GM23338 (cell line): ENCODE results near the gene CBS. TPM values are rescaled to one million over a fixed set of nuclear protein-coding genes. Genes with fewer than 3 reads are reported as not detected.

ENCODE experiments used
- ATAC-seq: fragments of 200-7000 bp; cut with Tn5 transposase; 3 replicates; pipeline ENCODE4 v1.9.1; 2020
- DNase-seq: peaks from one replicate; pipeline ENCODE4 v3.0.0-alpha.2; 2015; ENCODE audit warnings: low spot score
- H2AFZ ChIP-seq: fragments of 200-600 bp; sonication (generic); 2 replicates; pipeline ENCODE4 v1.8.0; 2016; ENCODE audit warnings: antibody characterized with exemption, mild to moderate bottlenecking, moderate library complexity
- H3F3A ChIP-seq: fragments of 200-600 bp; sonication (generic); replicated peaks from 2 replicates; pipeline ENCODE4 v1.8.0; 2017; ENCODE audit warnings: antibody characterized with exemption, mixed run types, low read depth
- H3K27ac ChIP-seq: fragments of 200-600 bp; sonication (generic); 2 replicates; pipeline ENCODE4 v1.6.1; 2016; ENCODE audit warnings: low read depth
- H3K27me3 ChIP-seq: fragments of 200-600 bp; sonication (generic); 2 replicates; pipeline ENCODE4 v1.8.0; 2016; ENCODE audit warnings: mild to moderate bottlenecking, mixed run types, moderate library complexity; ENCODE audit not compliant: insufficient read depth
- H3K36me3 ChIP-seq: fragments of 200-600 bp; sonication (generic); 2 replicates; pipeline ENCODE4 v1.8.0; 2016; ENCODE audit warnings: mild to moderate bottlenecking; ENCODE audit not compliant: insufficient read depth
- H3K4me1 ChIP-seq: fragments of 200-600 bp; sonication (generic); 2 replicates; pipeline ENCODE4 v1.8.0; 2016; ENCODE audit warnings: mild to moderate bottlenecking, moderate library complexity; ENCODE audit not compliant: insufficient read depth
- H3K4me2 ChIP-seq: fragments of 200-600 bp; sonication (generic); 2 replicates; pipeline ENCODE4 v1.7.1; 2017; ENCODE audit warnings: mixed run types
- H3K4me3 ChIP-seq: fragments of 200-600 bp; sonication (generic); 2 replicates; pipeline ENCODE4 v1.6.1; 2016; ENCODE audit warnings: mixed run types
- H3K79me2 ChIP-seq: fragments of 200-600 bp; sonication (generic); replicated peaks from 2 replicates; pipeline ENCODE4 v1.8.0; 2017; ENCODE audit warnings: mild to moderate bottlenecking; ENCODE audit not compliant: insufficient read depth
- H3K9me2 ChIP-seq: fragments of 200-600 bp; sonication (generic); 2 replicates; pipeline ENCODE4 v1.8.0; 2017; ENCODE audit not compliant: insufficient read depth
- H4K20me1 ChIP-seq: fragments of 200-600 bp; sonication (generic); replicated peaks from 2 replicates; pipeline ENCODE4 v1.8.0; 2017; ENCODE audit warnings: mild to moderate bottlenecking; ENCODE audit not compliant: insufficient read depth
- H3K27ac Mint-ChIP-seq: 2 replicates; pipeline ENCODE4 v1.8.0; 2020; ENCODE audit warnings: inconsistent platforms, mild to moderate bottlenecking, moderate library complexity, mixed read lengths
- H3K27me3 Mint-ChIP-seq: 3 replicates; pipeline ENCODE4 v1.8.0; 2022; ENCODE audit warnings: low read depth, mild to moderate bottlenecking, moderate library complexity, mixed read lengths, inconsistent platforms; ENCODE audit not compliant: insufficient read depth, poor library complexity
- H3K36me3 Mint-ChIP-seq: 3 replicates; pipeline ENCODE4 v1.8.0; 2021; ENCODE audit warnings: low read depth, mild to moderate bottlenecking, inconsistent platforms, moderate library complexity, mixed read lengths
- H3K4me1 Mint-ChIP-seq: 3 replicates; pipeline ENCODE4 v1.8.0; 2020; ENCODE audit warnings: mild to moderate bottlenecking, inconsistent platforms, mixed read lengths
- H3K4me3 Mint-ChIP-seq: 3 replicates; pipeline ENCODE4 v1.8.0; 2021; ENCODE audit warnings: moderate library complexity, mild to moderate bottlenecking, inconsistent platforms, mixed read lengths
- H3K9me3 Mint-ChIP-seq: 3 replicates; pipeline ENCODE4 v1.8.0; 2020; ENCODE audit warnings: moderate library complexity, mild to moderate bottlenecking, inconsistent platforms, mixed read lengths
- CREB1 ChIP-seq: fragments of 250-450 bp; sonication (Bioruptor Pico); IDR thresholded peaks from 2 replicates; pipeline ENCODE4 v1.5.0; 2020; ENCODE audit warnings: low read depth, mild to moderate bottlenecking, moderate library complexity
- CTCF ChIP-seq, 2 experiments: fragments of 200-600 bp in 1 of 2; sonication (generic) in 1 of 2; conservative IDR thresholded peaks; 2 replicates each; pipeline versions ENCODE4 v1.5.1 to v1.6.1; 2016 to 2017; ENCODE audit warnings: antibody characterized with exemption in 2 of 2, low read depth in 2 of 2, mild to moderate bottlenecking in 2 of 2, moderate library complexity in 1 of 2
- ETS1 ChIP-seq: IDR thresholded peaks from 2 replicates; pipeline ENCODE4 v1.6.1; 2016; ENCODE audit warnings: antibody characterized with exemption
- EZH2 ChIP-seq: fragments of 200-600 bp; sonication (generic); IDR thresholded peaks from one replicate; pipeline ENCODE4 v1.8.0; 2017; ENCODE audit warnings: antibody characterized with exemption, mild to moderate bottlenecking, low read depth; ENCODE audit not compliant: unreplicated experiment
- JUNB ChIP-seq: IDR thresholded peaks from one replicate; pipeline ENCODE4 v1.6.1; 2016; ENCODE audit warnings: antibody characterized with exemption; ENCODE audit not compliant: unreplicated experiment
- NANOG ChIP-seq: IDR thresholded peaks from 2 replicates; pipeline ENCODE4 v1.6.1; 2016; ENCODE audit warnings: antibody characterized with exemption, borderline replicate concordance
- POLR2AphosphoS5 ChIP-seq: IDR thresholded peaks from 2 replicates; pipeline ENCODE4 v1.6.1; 2016; ENCODE audit warnings: antibody characterized with exemption, low read depth
- REST ChIP-seq: IDR thresholded peaks from one replicate; pipeline ENCODE4 v1.6.1; 2018; ENCODE audit warnings: antibody characterized with exemption; ENCODE audit not compliant: unreplicated experiment
- STAT1 ChIP-seq: IDR thresholded peaks from one replicate; pipeline ENCODE4 v1.6.1; 2016; ENCODE audit warnings: antibody characterized with exemption; ENCODE audit not compliant: unreplicated experiment
- ZNF114 ChIP-seq: fragments of 250-450 bp; sonication (Bioruptor Pico); IDR thresholded peaks from 2 replicates; pipeline ENCODE4 v1.5.0; 2020; ENCODE audit warnings: mild to moderate bottlenecking, moderate library complexity
- ZNF331 ChIP-seq: fragments of 250-450 bp; sonication (Bioruptor Pico); IDR thresholded peaks from 2 replicates; pipeline ENCODE4 v1.5.0; 2020; ENCODE audit warnings: low read depth, mild to moderate bottlenecking, moderate library complexity
- polyA plus RNA-seq: library from polyadenylated mRNA; unstranded; fragments of >200 nt; fragmentation: Nextera tagmentation; extraction: Ambion mirVana; gene quantifications from 2 replicates; pipeline ENCODE4 v1.2.1, GENCODE V29; 2016
- total RNA-seq: library from RNA; depleted of rRNA; stranded (reverse); fragments of >200 nt; shearing (Covaris generic); gene quantifications from 2 replicates; pipeline ENCODE4 v1.2.3, GENCODE V29; 2014
- TF ChIP-seq, protein P1 (sequence below): fragments of 250-450 bp; sonication (Bioruptor Pico); IDR thresholded peaks from 2 replicates; pipeline ENCODE4 v1.5.0; 2020; ENCODE audit warnings: mild to moderate bottlenecking, moderate library complexity

The CBS gene
- total and polyA plus RNA-seq, 2 experiments from 2014 or later, result 421 to 861 TPM

DNA sequence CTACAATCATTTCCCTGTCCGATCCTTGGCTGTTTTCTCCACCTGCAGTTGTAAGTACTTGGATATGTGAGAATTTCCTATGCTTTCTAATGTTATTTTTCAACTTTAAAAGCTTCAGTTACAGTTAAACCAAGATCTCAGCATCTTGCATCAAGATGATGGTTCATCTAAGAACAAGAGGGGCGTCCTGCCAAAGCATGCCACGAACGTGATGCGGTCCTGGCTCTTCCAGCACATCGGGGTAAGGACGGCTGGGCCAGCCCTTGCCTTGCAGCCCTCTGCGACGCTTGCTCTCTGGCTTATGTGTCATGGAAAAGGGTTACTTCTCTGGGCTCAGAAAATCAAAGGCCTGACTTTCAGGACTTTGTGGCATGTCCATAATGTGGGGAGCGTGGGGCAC, 54.4 kb downstream of the CBS start:
- DNase-seq, result no peak
- no peaks in the 10 kb centered on the region for H3K9me3 Mint-ChIP-seq
- no peak overlapping the region; the same call in 2 of the 3 replicates for H3K4me3 Mint-ChIP-seq
- Histone ChIP-seq H3K4me3 (no peak overlapping the region), H3K36me3 (peaks cover 32% of the 10 kb centered on the region), H3F3A (peaks cover 19% of the 10 kb centered on the region), H3K9me2 (no peaks in the 10 kb centered on the region), H2AFZ (no peak overlapping the region), H3K79me2 (no peaks in the 10 kb centered on the region; the same call in 1 of the 2 replicates), H3K4me1 (no peaks in the 10 kb centered on the region), H3K4me2 (no peak overlapping the region), H3K27me3 (no peaks in the 10 kb centered on the region), H3K27ac (0 out of 2 replicates have a peak overlapping the region, but pooled peaks have one; percentile 72), H4K20me1 (no peaks in the 10 kb centered on the region)
- TF ChIP-seq JUNB (no peak), NANOG (no peak), CREB1 (CRISPR knock-in tag) (no peak), ETS1 (no peak), EZH2 (no peak), ZNF114 (CRISPR knock-in tag) (no peak), POLR2AphosphoS5 (no peak), ZNF331 (CRISPR knock-in tag) (no peak), STAT1 (no peak), CTCF (conservative IDR thresholded peaks at IDR 0.05; ENCODE audit: low read depth in 2 of 2) (no peak), REST (no peak)
- TF ChIP-seq, protein P1, sequence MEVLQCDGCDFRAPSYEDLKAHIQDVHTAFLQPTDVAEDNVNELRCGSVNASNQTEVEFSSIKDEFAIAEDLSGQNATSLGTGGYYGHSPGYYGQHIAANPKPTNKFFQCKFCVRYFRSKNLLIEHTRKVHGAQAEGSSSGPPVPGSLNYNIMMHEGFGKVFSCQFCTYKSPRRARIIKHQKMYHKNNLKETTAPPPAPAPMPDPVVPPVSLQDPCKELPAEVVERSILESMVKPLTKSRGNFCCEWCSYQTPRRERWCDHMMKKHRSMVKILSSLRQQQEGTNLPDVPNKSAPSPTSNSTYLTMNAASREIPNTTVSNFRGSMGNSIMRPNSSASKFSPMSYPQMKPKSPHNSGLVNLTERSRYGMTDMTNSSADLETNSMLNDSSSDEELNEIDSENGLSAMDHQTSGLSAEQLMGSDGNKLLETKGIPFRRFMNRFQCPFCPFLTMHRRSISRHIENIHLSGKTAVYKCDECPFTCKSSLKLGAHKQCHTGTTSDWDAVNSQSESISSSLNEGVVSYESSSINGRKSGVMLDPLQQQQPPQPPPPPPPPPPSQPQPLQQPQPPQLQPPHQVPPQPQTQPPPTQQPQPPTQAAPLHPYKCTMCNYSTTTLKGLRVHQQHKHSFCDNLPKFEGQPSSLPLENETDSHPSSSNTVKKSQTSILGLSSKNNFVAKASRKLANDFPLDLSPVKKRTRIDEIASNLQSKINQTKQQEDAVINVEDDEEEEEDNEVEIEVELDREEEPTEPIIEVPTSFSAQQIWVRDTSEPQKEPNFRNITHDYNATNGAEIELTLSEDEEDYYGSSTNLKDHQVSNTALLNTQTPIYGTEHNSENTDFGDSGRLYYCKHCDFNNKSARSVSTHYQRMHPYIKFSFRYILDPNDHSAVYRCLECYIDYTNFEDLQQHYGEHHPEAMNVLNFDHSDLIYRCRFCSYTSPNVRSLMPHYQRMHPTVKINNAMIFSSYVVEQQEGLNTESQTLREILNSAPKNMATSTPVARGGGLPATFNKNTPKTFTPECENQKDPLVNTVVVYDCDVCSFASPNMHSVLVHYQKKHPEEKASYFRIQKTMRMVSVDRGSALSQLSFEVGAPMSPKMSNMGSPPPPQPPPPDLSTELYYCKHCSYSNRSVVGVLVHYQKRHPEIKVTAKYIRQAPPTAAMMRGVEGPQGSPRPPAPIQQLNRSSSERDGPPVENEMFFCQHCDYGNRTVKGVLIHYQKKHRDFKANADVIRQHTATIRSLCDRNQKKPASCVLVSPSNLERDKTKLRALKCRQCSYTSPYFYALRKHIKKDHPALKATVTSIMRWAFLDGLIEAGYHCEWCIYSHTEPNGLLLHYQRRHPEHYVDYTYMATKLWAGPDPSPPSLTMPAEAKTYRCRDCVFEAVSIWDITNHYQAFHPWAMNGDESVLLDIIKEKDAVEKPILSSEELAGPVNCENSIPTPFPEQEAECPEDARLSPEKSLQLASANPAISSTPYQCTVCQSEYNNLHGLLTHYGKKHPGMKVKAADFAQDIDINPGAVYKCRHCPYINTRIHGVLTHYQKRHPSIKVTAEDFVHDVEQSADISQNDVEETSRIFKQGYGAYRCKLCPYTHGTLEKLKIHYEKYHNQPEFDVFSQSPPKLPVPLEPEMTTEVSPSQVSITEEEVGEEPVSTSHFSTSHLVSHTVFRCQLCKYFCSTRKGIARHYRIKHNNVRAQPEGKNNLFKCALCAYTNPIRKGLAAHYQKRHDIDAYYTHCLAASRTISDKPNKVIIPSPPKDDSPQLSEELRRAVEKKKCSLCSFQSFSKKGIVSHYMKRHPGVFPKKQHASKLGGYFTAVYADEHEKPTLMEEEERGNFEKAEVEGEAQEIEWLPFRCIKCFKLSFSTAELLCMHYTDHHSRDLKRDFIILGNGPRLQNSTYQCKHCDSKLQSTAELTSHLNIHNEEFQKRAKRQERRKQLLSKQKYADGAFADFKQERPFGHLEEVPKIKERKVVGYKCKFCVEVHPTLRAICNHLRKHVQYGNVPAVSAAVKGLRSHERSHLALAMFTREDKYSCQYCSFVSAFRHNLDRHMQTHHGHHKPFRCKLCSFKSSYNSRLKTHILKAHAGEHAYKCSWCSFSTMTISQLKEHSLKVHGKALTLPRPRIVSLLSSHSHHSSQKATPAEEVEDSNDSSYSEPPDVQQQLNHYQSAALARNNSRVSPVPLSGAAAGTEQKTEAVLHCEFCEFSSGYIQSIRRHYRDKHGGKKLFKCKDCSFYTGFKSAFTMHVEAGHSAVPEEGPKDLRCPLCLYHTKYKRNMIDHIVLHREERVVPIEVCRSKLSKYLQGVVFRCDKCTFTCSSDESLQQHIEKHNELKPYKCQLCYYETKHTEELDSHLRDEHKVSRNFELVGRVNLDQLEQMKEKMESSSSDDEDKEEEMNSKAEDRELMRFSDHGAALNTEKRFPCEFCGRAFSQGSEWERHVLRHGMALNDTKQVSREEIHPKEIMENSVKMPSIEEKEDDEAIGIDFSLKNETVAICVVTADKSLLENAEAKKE (CRISPR knock-in tag), result no peak
- H3K36me3 Mint-ChIP-seq, result peaks cover 44% of the 10 kb centered on the region
- H3K27me3 Mint-ChIP-seq, result peaks cover 13% of the 10 kb centered on the region
- no peak overlapping the region; the same call in 1 of the 2 replicates for H3K27ac Mint-ChIP-seq
- ATAC-seq, result no peak
- H3K4me1 Mint-ChIP-seq, result peaks cover 14% of the 10 kb centered on the region
